ENCODE measurements around the gene UROC1. TPM values are rescaled to one million over a fixed set of nuclear protein-coding genes. Genes with fewer than 3 reads are reported as not detected.

The UROC1 gene
- total RNA-seq, 2 experiments from 2014 or later: 0.09 TPM; not detected in 1

GRCh38 chr3:126551121-126551838, 33.7 kb upstream of the UROC1 start:
- no peak for DNase-seq (ENCODE audit: low spot score)
- no peak overlapping the region for H2AFZ ChIP-seq (ENCODE audit: low read length)
- no peak overlapping the region for H3K4me2 ChIP-seq (ENCODE audit: low read length)
- POLR2A ChIA-PET: no interaction called here
- no peaks in the 10 kb centered on the region for H3K9me3 ChIP-seq (ENCODE audit: low read length)
- no peaks in the 10 kb centered on the region for H3K36me3 ChIP-seq (ENCODE audit: insufficient read depth, low read length)
- no peaks in the 10 kb centered on the region for H3K4me1 ChIP-seq (ENCODE audit: insufficient read depth, low read length, poor library complexity, severe bottlenecking)
- TF ChIP-seq, protein P1, sequence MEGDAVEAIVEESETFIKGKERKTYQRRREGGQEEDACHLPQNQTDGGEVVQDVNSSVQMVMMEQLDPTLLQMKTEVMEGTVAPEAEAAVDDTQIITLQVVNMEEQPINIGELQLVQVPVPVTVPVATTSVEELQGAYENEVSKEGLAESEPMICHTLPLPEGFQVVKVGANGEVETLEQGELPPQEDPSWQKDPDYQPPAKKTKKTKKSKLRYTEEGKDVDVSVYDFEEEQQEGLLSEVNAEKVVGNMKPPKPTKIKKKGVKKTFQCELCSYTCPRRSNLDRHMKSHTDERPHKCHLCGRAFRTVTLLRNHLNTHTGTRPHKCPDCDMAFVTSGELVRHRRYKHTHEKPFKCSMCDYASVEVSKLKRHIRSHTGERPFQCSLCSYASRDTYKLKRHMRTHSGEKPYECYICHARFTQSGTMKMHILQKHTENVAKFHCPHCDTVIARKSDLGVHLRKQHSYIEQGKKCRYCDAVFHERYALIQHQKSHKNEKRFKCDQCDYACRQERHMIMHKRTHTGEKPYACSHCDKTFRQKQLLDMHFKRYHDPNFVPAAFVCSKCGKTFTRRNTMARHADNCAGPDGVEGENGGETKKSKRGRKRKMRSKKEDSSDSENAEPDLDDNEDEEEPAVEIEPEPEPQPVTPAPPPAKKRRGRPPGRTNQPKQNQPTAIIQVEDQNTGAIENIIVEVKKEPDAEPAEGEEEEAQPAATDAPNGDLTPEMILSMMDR (conservative IDR thresholded peaks at IDR 0.05; ENCODE audit: low read length): no peak
- no peak for TF ChIP-seq EZH2phosphoT487 (IDR thresholded peaks at IDR 0.05; ENCODE audit: borderline replicate concordance, low read depth, low read length)
- H4K20me1 ChIP-seq (ENCODE audit: insufficient read depth, low read length): no peaks in the 10 kb centered on the region
- BruUV-seq (replicated peaks): no TSS peak
- H3K9me2 ChIP-seq (ENCODE audit: insufficient read depth, low read length): no peaks in the 10 kb centered on the region
- intact Hi-C loops (cut with micrococcal nuclease; ENCODE audit: unreplicated experiment): no loop called here
- CTCF ChIA-PET (ENCODE audit: unreplicated experiment): no interaction called here
- H3K27ac ChIP-seq (ENCODE audit: low read depth, low read length, poor library complexity, severe bottlenecking): no peak overlapping the region
- H3K4me3 ChIP-seq (ENCODE audit: low read depth, low read length, poor library complexity, severe bottlenecking): no peak overlapping the region
- no peaks in the 10 kb centered on the region for H3K79me2 ChIP-seq (ENCODE audit: insufficient read depth, low read depth, low read length)

GRCh38 chr3:126550488-126551051, 33.0 kb upstream of the UROC1 start:
- no peaks in the 10 kb centered on the region for H3K36me3 ChIP-seq (ENCODE audit: insufficient read depth, low read length)
- no peaks in the 10 kb centered on the region for H3K4me1 ChIP-seq (ENCODE audit: insufficient read depth, low read length, poor library complexity, severe bottlenecking)
- TF ChIP-seq, protein P1 (conservative IDR thresholded peaks at IDR 0.05; ENCODE audit: low read length): no peak
- no peak for TF ChIP-seq EZH2phosphoT487 (IDR thresholded peaks at IDR 0.05; ENCODE audit: borderline replicate concordance, low read depth, low read length)
- DNase-seq (ENCODE audit: low spot score): no peak
- ChIA-PET CTCF (ENCODE audit: unreplicated experiment) (no interaction called here), POLR2A (no interaction called here)
- no peak overlapping the region for H3K4me2 ChIP-seq (ENCODE audit: low read length)
- no peak overlapping the region for H3K27ac ChIP-seq (ENCODE audit: low read depth, low read length, poor library complexity, severe bottlenecking)
- H3K4me3 ChIP-seq (ENCODE audit: low read depth, low read length, poor library complexity, severe bottlenecking): no peak overlapping the region
- intact Hi-C loops (cut with micrococcal nuclease; ENCODE audit: unreplicated experiment): no loop called here
- no peaks in the 10 kb centered on the region for H4K20me1 ChIP-seq (ENCODE audit: insufficient read depth, low read length)
- H3K9me2 ChIP-seq (ENCODE audit: insufficient read depth, low read length): no peaks in the 10 kb centered on the region
- no TSS peak for BruUV-seq (replicated peaks)
- no peaks in the 10 kb centered on the region for H3K9me3 ChIP-seq (ENCODE audit: low read length)
- H3K79me2 ChIP-seq (ENCODE audit: insufficient read depth, low read depth, low read length): no peaks in the 10 kb centered on the region
- H2AFZ ChIP-seq (ENCODE audit: low read length): no peak overlapping the region

DNA sequence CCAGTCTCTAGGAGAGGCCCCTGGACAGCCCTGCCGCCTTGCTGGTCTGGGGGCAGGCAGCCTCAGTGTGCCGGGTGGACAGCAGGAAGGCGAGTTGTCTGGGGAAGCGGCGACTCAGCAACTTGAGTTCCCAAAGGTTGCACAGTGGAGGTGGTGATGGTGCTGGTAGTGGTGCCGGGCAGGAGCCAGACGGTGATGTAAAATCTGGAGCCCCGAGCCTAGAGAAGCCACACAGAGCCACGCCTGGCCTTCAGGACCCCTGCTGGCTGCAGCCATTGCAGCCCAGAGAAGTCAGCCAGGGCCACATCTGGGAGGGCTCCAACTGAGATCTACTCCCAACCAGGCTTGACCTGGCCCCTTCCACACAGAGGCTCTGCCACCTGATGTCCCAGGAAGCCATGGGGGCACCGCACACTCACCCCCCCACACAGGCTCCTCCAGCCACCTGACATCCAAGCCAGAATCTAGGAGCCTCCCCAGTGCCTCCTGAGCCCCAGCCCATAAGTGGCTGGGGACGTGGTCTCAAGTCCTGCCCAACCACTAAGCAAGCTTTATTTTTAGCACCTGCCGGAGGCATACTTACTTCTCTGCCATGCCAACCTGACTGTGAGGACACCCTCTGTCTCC, 32.4 kb upstream of the UROC1 start:
- TF ChIP-seq, protein P1 (conservative IDR thresholded peaks at IDR 0.05; ENCODE audit: low read length): no peak
- TF ChIP-seq EZH2phosphoT487 (IDR thresholded peaks at IDR 0.05; ENCODE audit: borderline replicate concordance, low read depth, low read length): no peak
- Histone ChIP-seq H3K27ac (ENCODE audit: low read depth, low read length, poor library complexity, severe bottlenecking) (no peak overlapping the region), H3K9me2 (ENCODE audit: insufficient read depth, low read length) (no peaks in the 10 kb centered on the region), H2AFZ (ENCODE audit: low read length) (no peak overlapping the region), H3K9me3 (ENCODE audit: low read length) (no peaks in the 10 kb centered on the region), H3K4me3 (ENCODE audit: low read depth, low read length, poor library complexity, severe bottlenecking) (no peak overlapping the region), H3K4me1 (ENCODE audit: insufficient read depth, low read length, poor library complexity, severe bottlenecking) (no peaks in the 10 kb centered on the region), H3K79me2 (ENCODE audit: insufficient read depth, low read depth, low read length) (no peaks in the 10 kb centered on the region), H3K36me3 (ENCODE audit: insufficient read depth, low read length) (no peaks in the 10 kb centered on the region), H4K20me1 (ENCODE audit: insufficient read depth, low read length) (no peaks in the 10 kb centered on the region), H3K4me2 (ENCODE audit: low read length) (no peak overlapping the region)
- ChIA-PET CTCF (ENCODE audit: unreplicated experiment) (no interaction called here), POLR2A (no interaction called here)
- no TSS peak for BruUV-seq (replicated peaks)
- no peak for DNase-seq (ENCODE audit: low spot score)
- intact Hi-C loops (cut with micrococcal nuclease; ENCODE audit: unreplicated experiment): no loop called here

All from OCI-LY7 (cell line).